Measurements from ENCODE around the gene SLC16A10. TPM values are rescaled to one million over a fixed set of nuclear protein-coding genes. Genes with fewer than 3 reads are reported as not detected.

The SLC16A10 gene
- total and polyA plus RNA-seq, 2 of the 13 experiments (the other 11 are each of a cell fraction or from before 2014, with no cell fraction given): 8.2 to 20.1 TPM

- TF ChIP-seq ZNF646 (CRISPR knock-in tag; IDR thresholded peaks at IDR 0.05) (peak; percentile 93), ZNF546 (CRISPR knock-in tag; conservative IDR thresholded peaks at IDR 0.05) (no peak), MZF1 (CRISPR knock-in tag; IDR thresholded peaks at IDR 0.05; ENCODE audit: borderline replicate concordance) (no peak), SNAPC2 (CRISPR knock-in tag; IDR thresholded peaks at IDR 0.05) (no peak), ATF6 (CRISPR knock-in tag; conservative IDR thresholded peaks at IDR 0.05) (no peak), ZNF761 (CRISPR knock-in tag; conservative IDR thresholded peaks at IDR 0.05) (0 out of 2 replicates have a peak, but pooled peaks have one; percentile 50), ZFP36 (IDR thresholded peaks at IDR 0.05; ENCODE audit: borderline replicate concordance, low read depth, low read length, partially characterized antibody) (no peak), ZNF17 (CRISPR knock-in tag; IDR thresholded peaks at IDR 0.05) (no peak), ZNF691 (CRISPR knock-in tag; IDR thresholded peaks at IDR 0.05; ENCODE audit: borderline replicate concordance, low read depth) (peak; percentile 76; the same call in 1 of the 2 replicates), HMGXB4 (CRISPR knock-in tag; IDR thresholded peaks at IDR 0.05; ENCODE audit: borderline replicate concordance in 1 of 2, low read depth in 1 of 2) (0 out of 4 replicates have a peak, but pooled peaks of 1 of the 2 experiments have one; percentile 46), ZNF280D (CRISPR knock-in tag; IDR thresholded peaks at IDR 0.05) (peak; percentile 87), MXI1 (IDR thresholded peaks at IDR 0.05; ENCODE audit: borderline replicate concordance, low read depth, low read length) (peak; percentile 55; the same call in 1 of the 3 replicates)
Measured at GRCh38 chr6:111105578-111105977, 18.3 kb downstream of the SLC16A10 start (continued).
